Upper lobe of right lung (tissue), 1 donor: ENCODE measurements around the gene PPM1H. TPM values are rescaled to one million over a fixed set of nuclear protein-coding genes. Genes with fewer than 3 reads are reported as not detected.

Experiments used
- ATAC-seq: fragments of 200-7000 bp; cut with Tn5 transposase; one replicate; pipeline ENCODE4 v1.9.1; 2020; ENCODE audit warnings: mild to moderate bottlenecking, moderate library complexity
- DNase-seq: peaks from one replicate; pipeline ENCODE4 v3.0.0-alpha.2; 2020
- H3K27ac ChIP-seq: fragments of 200-600 bp; one replicate; pipeline ENCODE4 v1.8.0; 2022
- H3K27me3 ChIP-seq: fragments of 200-600 bp; one replicate; pipeline ENCODE4 v1.8.0; 2022; ENCODE audit warnings: mild to moderate bottlenecking
- H3K36me3 ChIP-seq: fragments of 200-600 bp; one replicate; pipeline ENCODE4 v1.8.0; 2022
- H3K4me1 ChIP-seq: fragments of 200-600 bp; one replicate; pipeline ENCODE4 v1.8.0; 2022
- H3K4me3 ChIP-seq: fragments of 200-600 bp; one replicate; pipeline ENCODE4 v1.8.0; 2022; ENCODE audit warnings: mild to moderate bottlenecking
- H3K9me3 ChIP-seq: fragments of 200-600 bp; one replicate; pipeline ENCODE4 v1.8.0; 2022
- intact Hi-C: fragments of 100-400 bp; cut with DNase I; formaldehyde crosslinking; loops from one replicate; pipeline ENCODE4 v1.11.0; 2022
- total RNA-seq: library from RNA; stranded (reverse); fragmentation: NEBNext Ultra II Directional; extraction: Animal tissue kit (Norgen Biotek cat#: 25700); gene quantifications from one replicate; pipeline ENCODE4 v1.2.1, GENCODE V29; 2021
- TF ChIP-seq, protein P1 (sequence below): fragments of 200-600 bp; IDR thresholded peaks from one replicate; pipeline ENCODE4 v1.8.0; 2022; ENCODE audit warnings: antibody characterized with exemption
- donor health status: DM: no; HTN: yes; CAD: no; lungs with severe emphysema.

PPM1H gene
- total RNA-seq, 1 donor from 2014 or later, result 8.0 TPM

- DNase-seq (no peak), ATAC-seq (no peak)
- Histone ChIP-seq H3K36me3 (no peaks in the 10 kb centered on the region), H3K27ac (no peak overlapping the region), H3K27me3 (no peaks in the 10 kb centered on the region), H3K4me1 (no peaks in the 10 kb centered on the region), H3K9me3 (no peaks in the 10 kb centered on the region), H3K4me3 (no peak overlapping the region)
- intact Hi-C loops, result no loop called here
- TF ChIP-seq, protein P1, sequence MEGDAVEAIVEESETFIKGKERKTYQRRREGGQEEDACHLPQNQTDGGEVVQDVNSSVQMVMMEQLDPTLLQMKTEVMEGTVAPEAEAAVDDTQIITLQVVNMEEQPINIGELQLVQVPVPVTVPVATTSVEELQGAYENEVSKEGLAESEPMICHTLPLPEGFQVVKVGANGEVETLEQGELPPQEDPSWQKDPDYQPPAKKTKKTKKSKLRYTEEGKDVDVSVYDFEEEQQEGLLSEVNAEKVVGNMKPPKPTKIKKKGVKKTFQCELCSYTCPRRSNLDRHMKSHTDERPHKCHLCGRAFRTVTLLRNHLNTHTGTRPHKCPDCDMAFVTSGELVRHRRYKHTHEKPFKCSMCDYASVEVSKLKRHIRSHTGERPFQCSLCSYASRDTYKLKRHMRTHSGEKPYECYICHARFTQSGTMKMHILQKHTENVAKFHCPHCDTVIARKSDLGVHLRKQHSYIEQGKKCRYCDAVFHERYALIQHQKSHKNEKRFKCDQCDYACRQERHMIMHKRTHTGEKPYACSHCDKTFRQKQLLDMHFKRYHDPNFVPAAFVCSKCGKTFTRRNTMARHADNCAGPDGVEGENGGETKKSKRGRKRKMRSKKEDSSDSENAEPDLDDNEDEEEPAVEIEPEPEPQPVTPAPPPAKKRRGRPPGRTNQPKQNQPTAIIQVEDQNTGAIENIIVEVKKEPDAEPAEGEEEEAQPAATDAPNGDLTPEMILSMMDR, result no peak
Measured at GRCh38 chr12:62655666-62656151, 279.2 kb downstream of the PPM1H start.

- Histone ChIP-seq H3K4me1 (no peaks in the 10 kb centered on the region), H3K27me3 (no peaks in the 10 kb centered on the region), H3K4me3 (no peak overlapping the region), H3K9me3 (no peaks in the 10 kb centered on the region), H3K36me3 (no peaks in the 10 kb centered on the region), H3K27ac (no peak overlapping the region)
- TF ChIP-seq, protein P1, result no peak
- DNase-seq (no peak), ATAC-seq (no peak)
- intact Hi-C loops, result no loop called here
Measured at GRCh38 chr12:62654326-62655241, 280.4 kb downstream of the PPM1H start.

GRCh38 chr12:62653740-62654139, 281.2 kb downstream of the PPM1H start:
- Histone ChIP-seq H3K27me3 (no peaks in the 10 kb centered on the region), H3K27ac (no peak overlapping the region), H3K4me3 (no peak overlapping the region), H3K4me1 (no peaks in the 10 kb centered on the region), H3K9me3 (no peaks in the 10 kb centered on the region), H3K36me3 (no peaks in the 10 kb centered on the region)
- ATAC-seq (no peak), DNase-seq (no peak)
- intact Hi-C loops, result no loop called here
- TF ChIP-seq, protein P1, result no peak

DNA sequence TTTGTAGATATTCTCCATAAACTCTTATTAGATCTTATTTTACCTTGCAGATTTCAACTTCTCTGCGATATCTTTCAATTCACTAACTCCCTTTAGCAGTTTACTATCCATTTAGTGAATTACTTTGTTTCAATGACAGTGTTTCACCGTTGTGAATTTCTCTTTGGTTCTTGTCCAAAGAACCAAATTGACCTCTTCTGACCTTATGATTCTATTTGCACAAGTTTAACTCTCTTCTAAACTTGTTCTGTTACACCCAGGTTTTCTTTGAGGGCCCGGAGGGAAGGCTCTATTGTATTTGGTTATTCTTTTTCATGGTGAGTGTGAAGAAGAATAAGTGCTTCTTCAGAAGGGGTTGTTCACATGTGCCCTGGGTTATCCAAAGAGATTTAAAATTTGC, 281.6 kb downstream of the PPM1H start:
- Histone ChIP-seq H3K36me3 (no peaks in the 10 kb centered on the region), H3K9me3 (no peaks in the 10 kb centered on the region), H3K27ac (no peak overlapping the region), H3K27me3 (no peaks in the 10 kb centered on the region), H3K4me3 (no peak overlapping the region), H3K4me1 (no peaks in the 10 kb centered on the region)
- TF ChIP-seq, protein P1, result no peak
- ATAC-seq (no peak), DNase-seq (no peak)
- intact Hi-C loops, result no loop called here

DNA sequence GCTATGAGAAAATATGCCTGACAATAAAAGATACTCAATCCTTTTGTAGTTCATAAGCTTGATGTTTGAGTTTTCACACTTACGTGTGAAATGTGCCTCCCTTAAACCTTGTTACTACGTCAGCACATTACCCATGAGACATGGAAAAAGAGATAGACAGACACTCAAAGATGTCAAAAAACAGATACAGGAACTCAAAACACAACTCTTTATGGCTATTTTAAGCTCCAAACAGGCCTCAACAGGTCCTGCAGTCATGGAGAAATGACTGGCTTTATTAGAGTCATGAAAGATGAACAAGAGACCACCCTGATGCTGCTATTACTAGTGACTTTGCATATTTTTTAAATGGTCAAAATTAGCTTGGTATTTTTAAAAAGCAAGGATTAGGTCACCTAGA, 283.8 kb downstream of the PPM1H start:
- no peak for DNase-seq
- TF ChIP-seq, protein P1, result no peak
- Histone ChIP-seq H3K4me3 (no peak overlapping the region), H3K4me1 (no peaks in the 10 kb centered on the region), H3K27ac (no peak overlapping the region), H3K36me3 (no peaks in the 10 kb centered on the region), H3K27me3 (no peaks in the 10 kb centered on the region), H3K9me3 (no peaks in the 10 kb centered on the region)
- no peak for ATAC-seq
- intact Hi-C loops, result no loop called here
